ENCODE measurements around the gene BACE2.

- no peak for TF ChIP-seq BCL6B (tag by site-specific recombination; IDR thresholded peaks at IDR 0.05)
- TF ChIP-seq ZSCAN30 (tag by site-specific recombination; IDR thresholded peaks at IDR 0.05), result no peak
- TF ChIP-seq, protein P1, sequence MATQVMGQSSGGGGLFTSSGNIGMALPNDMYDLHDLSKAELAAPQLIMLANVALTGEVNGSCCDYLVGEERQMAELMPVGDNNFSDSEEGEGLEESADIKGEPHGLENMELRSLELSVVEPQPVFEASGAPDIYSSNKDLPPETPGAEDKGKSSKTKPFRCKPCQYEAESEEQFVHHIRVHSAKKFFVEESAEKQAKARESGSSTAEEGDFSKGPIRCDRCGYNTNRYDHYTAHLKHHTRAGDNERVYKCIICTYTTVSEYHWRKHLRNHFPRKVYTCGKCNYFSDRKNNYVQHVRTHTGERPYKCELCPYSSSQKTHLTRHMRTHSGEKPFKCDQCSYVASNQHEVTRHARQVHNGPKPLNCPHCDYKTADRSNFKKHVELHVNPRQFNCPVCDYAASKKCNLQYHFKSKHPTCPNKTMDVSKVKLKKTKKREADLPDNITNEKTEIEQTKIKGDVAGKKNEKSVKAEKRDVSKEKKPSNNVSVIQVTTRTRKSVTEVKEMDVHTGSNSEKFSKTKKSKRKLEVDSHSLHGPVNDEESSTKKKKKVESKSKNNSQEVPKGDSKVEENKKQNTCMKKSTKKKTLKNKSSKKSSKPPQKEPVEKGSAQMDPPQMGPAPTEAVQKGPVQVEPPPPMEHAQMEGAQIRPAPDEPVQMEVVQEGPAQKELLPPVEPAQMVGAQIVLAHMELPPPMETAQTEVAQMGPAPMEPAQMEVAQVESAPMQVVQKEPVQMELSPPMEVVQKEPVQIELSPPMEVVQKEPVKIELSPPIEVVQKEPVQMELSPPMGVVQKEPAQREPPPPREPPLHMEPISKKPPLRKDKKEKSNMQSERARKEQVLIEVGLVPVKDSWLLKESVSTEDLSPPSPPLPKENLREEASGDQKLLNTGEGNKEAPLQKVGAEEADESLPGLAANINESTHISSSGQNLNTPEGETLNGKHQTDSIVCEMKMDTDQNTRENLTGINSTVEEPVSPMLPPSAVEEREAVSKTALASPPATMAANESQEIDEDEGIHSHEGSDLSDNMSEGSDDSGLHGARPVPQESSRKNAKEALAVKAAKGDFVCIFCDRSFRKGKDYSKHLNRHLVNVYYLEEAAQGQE (tag by site-specific recombination; IDR thresholded peaks at IDR 0.05), result no peak
- no peak for TF ChIP-seq ZNF580 (tag by site-specific recombination; IDR thresholded peaks at IDR 0.05)
- no peak for TF ChIP-seq CTCF (tag by site-specific recombination; IDR thresholded peaks at IDR 0.05)
- no peak for TF ChIP-seq ZNF223 (tag by site-specific recombination; IDR thresholded peaks at IDR 0.05)
- no peak for TF ChIP-seq ZNF48 (tag by site-specific recombination; IDR thresholded peaks at IDR 0.05)
- TF ChIP-seq, protein P2, sequence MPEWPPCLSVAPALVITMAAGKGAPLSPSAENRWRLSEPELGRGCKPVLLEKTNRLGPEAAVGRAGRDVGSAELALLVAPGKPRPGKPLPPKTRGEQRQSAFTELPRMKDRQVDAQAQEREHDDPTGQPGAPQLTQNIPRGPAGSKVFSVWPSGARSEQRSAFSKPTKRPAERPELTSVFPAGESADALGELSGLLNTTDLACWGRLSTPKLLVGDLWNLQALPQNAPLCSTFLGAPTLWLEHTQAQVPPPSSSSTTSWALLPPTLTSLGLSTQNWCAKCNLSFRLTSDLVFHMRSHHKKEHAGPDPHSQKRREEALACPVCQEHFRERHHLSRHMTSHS (tag by site-specific recombination; IDR thresholded peaks at IDR 0.05), result no peak
- TF ChIP-seq, protein P3, sequence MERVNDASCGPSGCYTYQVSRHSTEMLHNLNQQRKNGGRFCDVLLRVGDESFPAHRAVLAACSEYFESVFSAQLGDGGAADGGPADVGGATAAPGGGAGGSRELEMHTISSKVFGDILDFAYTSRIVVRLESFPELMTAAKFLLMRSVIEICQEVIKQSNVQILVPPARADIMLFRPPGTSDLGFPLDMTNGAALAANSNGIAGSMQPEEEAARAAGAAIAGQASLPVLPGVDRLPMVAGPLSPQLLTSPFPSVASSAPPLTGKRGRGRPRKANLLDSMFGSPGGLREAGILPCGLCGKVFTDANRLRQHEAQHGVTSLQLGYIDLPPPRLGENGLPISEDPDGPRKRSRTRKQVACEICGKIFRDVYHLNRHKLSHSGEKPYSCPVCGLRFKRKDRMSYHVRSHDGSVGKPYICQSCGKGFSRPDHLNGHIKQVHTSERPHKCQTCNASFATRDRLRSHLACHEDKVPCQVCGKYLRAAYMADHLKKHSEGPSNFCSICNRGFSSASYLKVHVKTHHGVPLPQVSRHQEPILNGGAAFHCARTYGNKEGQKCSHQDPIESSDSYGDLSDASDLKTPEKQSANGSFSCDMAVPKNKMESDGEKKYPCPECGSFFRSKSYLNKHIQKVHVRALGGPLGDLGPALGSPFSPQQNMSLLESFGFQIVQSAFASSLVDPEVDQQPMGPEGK (tag by site-specific recombination; IDR thresholded peaks at IDR 0.05), result no peak
- no peak for TF ChIP-seq ZNF350 (tag by site-specific recombination; IDR thresholded peaks at IDR 0.05)
- TF ChIP-seq ZNF514 (tag by site-specific recombination; IDR thresholded peaks at IDR 0.05), result no peak
- TF ChIP-seq, protein P4, sequence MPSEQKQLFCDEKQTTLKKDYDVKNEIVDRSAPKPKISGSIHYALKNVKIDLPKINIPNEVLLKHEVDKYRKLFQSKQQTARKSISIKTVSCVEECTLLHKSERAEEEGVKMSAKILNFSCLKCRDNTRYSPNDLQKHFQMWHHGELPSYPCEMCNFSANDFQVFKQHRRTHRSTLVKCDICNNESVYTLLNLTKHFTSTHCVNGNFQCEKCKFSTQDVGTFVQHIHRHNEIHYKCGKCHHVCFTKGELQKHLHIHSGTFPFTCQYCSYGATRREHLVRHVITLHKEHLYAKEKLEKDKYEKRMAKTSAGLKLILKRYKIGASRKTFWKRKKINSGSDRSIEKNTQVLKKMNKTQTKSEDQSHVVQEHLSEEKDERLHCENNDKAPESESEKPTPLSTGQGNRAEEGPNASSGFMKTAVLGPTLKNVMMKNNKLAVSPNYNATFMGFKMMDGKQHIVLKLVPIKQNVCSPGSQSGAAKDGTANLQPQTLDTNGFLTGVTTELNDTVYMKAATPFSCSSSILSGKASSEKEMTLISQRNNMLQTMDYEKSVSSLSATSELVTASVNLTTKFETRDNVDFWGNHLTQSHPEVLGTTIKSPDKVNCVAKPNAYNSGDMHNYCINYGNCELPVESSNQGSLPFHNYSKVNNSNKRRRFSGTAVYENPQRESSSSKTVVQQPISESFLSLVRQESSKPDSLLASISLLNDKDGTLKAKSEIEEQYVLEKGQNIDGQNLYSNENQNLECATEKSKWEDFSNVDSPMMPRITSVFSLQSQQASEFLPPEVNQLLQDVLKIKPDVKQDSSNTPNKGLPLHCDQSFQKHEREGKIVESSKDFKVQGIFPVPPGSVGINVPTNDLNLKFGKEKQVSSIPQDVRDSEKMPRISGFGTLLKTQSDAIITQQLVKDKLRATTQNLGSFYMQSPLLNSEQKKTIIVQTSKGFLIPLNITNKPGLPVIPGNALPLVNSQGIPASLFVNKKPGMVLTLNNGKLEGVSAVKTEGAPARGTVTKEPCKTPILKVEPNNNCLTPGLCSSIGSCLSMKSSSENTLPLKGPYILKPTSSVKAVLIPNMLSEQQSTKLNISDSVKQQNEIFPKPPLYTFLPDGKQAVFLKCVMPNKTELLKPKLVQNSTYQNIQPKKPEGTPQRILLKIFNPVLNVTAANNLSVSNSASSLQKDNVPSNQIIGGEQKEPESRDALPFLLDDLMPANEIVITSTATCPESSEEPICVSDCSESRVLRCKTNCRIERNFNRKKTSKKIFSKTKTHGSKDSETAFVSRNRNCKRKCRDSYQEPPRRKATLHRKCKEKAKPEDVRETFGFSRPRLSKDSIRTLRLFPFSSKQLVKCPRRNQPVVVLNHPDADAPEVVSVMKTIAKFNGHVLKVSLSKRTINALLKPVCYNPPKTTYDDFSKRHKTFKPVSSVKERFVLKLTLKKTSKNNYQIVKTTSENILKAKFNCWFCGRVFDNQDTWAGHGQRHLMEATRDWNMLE (tag by site-specific recombination; conservative IDR thresholded peaks at IDR 0.05; ENCODE audit: low read depth), result no peak
- TF ChIP-seq ZNF513 (tag by site-specific recombination; IDR thresholded peaks at IDR 0.05), result no peak
Measured at GRCh38 chr21:41137401-41137800, 30.6 kb upstream of the BACE2 start.
